ENCODE data around the gene PPM1J.
A peak's percentile ranks its signal among the peaks of the same experiment; 100 is the strongest.

Gene PPM1J

GRCh38 chr1:112714313-112715263 is 544 bp downstream of the PPM1J start:
- no peaks in the 10 kb centered on the region for H3K9me3 Mint-ChIP-seq
- peak overlapping the region; percentile 84 for H3K4me3 Mint-ChIP-seq
- DNase-seq (ENCODE audit: low spot score in 2 of 2): peak in 1 of 2 donors; percentile 48
- H3K36me3 Mint-ChIP-seq: no peaks in the 10 kb centered on the region
- ATAC-seq (ENCODE audit: low read depth): no peak
- H3K27ac Mint-ChIP-seq: no peak overlapping the region
- H3K27me3 Mint-ChIP-seq: no peaks in the 10 kb centered on the region
- H3K4me1 Mint-ChIP-seq: peaks cover 18% of the 10 kb centered on the region

- H3K9me3 Mint-ChIP-seq: no peaks in the 10 kb centered on the region
- H3K27me3 Mint-ChIP-seq: no peaks in the 10 kb centered on the region
- peaks cover 18% of the 10 kb centered on the region for H3K4me1 Mint-ChIP-seq
- DNase-seq (ENCODE audit: low spot score in 2 of 2) (peak in 1 of 2 donors; percentile 55), ATAC-seq (ENCODE audit: low read depth) (peak; percentile 45)
- H3K36me3 Mint-ChIP-seq: no peaks in the 10 kb centered on the region
- H3K27ac Mint-ChIP-seq: no peak overlapping the region
- peak overlapping the region; percentile 84 for H3K4me3 Mint-ChIP-seq
Observed at GRCh38 chr1:112713466-112714312, 1.4 kb downstream of the PPM1J start.

GRCh38 chr1:112712701-112713128 is 2.4 kb downstream of the PPM1J start:
- Mint-ChIP-seq H3K27ac (no peak overlapping the region), H3K4me1 (peaks cover 16% of the 10 kb centered on the region), H3K27me3 (no peaks in the 10 kb centered on the region), H3K36me3 (no peaks in the 10 kb centered on the region), H3K9me3 (no peaks in the 10 kb centered on the region), H3K4me3 (no peak overlapping the region)
- DNase-seq (ENCODE audit: low spot score in 2 of 2) (no peak), ATAC-seq (ENCODE audit: low read depth) (no peak)

GRCh38 chr1:112712191-112712590 is 2.9 kb downstream of the PPM1J start:
- no peak for DNase-seq (ENCODE audit: low spot score in 2 of 2)
- Mint-ChIP-seq H3K27ac (no peak overlapping the region), H3K4me1 (peaks cover 19% of the 10 kb centered on the region), H3K27me3 (no peaks in the 10 kb centered on the region), H3K36me3 (no peaks in the 10 kb centered on the region), H3K4me3 (no peak overlapping the region), H3K9me3 (no peaks in the 10 kb centered on the region)
- no peak for ATAC-seq (ENCODE audit: low read depth)

GRCh38 chr1:112711670-112712069 is 3.5 kb downstream of the PPM1J start:
- Mint-ChIP-seq H3K36me3 (no peaks in the 10 kb centered on the region), H3K27me3 (no peaks in the 10 kb centered on the region), H3K4me3 (no peak overlapping the region), H3K4me1 (peaks cover 19% of the 10 kb centered on the region), H3K27ac (no peak overlapping the region), H3K9me3 (no peaks in the 10 kb centered on the region)
- DNase-seq (ENCODE audit: low spot score in 2 of 2) (no peak), ATAC-seq (ENCODE audit: low read depth) (no peak)

GRCh38 chr1:112711041-112711440 is 4.1 kb downstream of the PPM1J start:
- Mint-ChIP-seq H3K4me1 (peaks cover 19% of the 10 kb centered on the region), H3K9me3 (no peaks in the 10 kb centered on the region), H3K27ac (no peak overlapping the region), H3K36me3 (no peaks in the 10 kb centered on the region), H3K4me3 (no peak overlapping the region), H3K27me3 (no peaks in the 10 kb centered on the region)
- no peak for ATAC-seq (ENCODE audit: low read depth)
- DNase-seq (ENCODE audit: low spot score in 2 of 2): no peak

- no peaks in the 10 kb centered on the region for H3K9me3 Mint-ChIP-seq
- no peaks in the 10 kb centered on the region for H3K36me3 Mint-ChIP-seq
- no peaks in the 10 kb centered on the region for H3K27me3 Mint-ChIP-seq
- H3K4me3 Mint-ChIP-seq: no peak overlapping the region
- DNase-seq (ENCODE audit: low spot score in 2 of 2): no peak
- no peak for ATAC-seq (ENCODE audit: low read depth)
- H3K4me1 Mint-ChIP-seq: peaks cover 18% of the 10 kb centered on the region
- no peak overlapping the region for H3K27ac Mint-ChIP-seq
Observed at GRCh38 chr1:112710586-112710985, 4.5 kb downstream of the PPM1J start.

- ATAC-seq (ENCODE audit: low read depth): no peak
- no peak overlapping the region for H3K4me3 Mint-ChIP-seq
Observed at GRCh38 chr1:112710159-112710558, 5.0 kb downstream of the PPM1J start.

GRCh38 chr1:112708489-112708888 is 6.6 kb downstream of the PPM1J start:
- DNase-seq (ENCODE audit: low spot score in 2 of 2) (no peak), ATAC-seq (ENCODE audit: low read depth) (no peak)
- Mint-ChIP-seq H3K9me3 (no peaks in the 10 kb centered on the region), H3K27ac (no peak overlapping the region), H3K27me3 (no peaks in the 10 kb centered on the region), H3K36me3 (no peaks in the 10 kb centered on the region), H3K4me1 (peaks cover 20% of the 10 kb centered on the region), H3K4me3 (no peak overlapping the region)

More at GRCh38 chr1:112710159-112710558, 5.0 kb downstream of the PPM1J start:
- no peak for DNase-seq (ENCODE audit: low spot score in 2 of 2)
- H3K4me1 Mint-ChIP-seq: peaks cover 20% of the 10 kb centered on the region
- no peaks in the 10 kb centered on the region for H3K36me3 Mint-ChIP-seq
- H3K27me3 Mint-ChIP-seq: no peaks in the 10 kb centered on the region
- no peaks in the 10 kb centered on the region for H3K9me3 Mint-ChIP-seq
- no peak overlapping the region for H3K27ac Mint-ChIP-seq

- Mint-ChIP-seq H3K36me3 (no peaks in the 10 kb centered on the region), H3K27me3 (no peaks in the 10 kb centered on the region), H3K9me3 (no peaks in the 10 kb centered on the region), H3K27ac (peak overlapping the region; percentile 88), H3K4me1 (peaks cover 20% of the 10 kb centered on the region), H3K4me3 (peak overlapping the region; percentile 88)
- ATAC-seq (ENCODE audit: low read depth) (no peak), DNase-seq (ENCODE audit: low spot score in 2 of 2) (no peak)
Observed at GRCh38 chr1:112708002-112708448, 7.1 kb downstream of the PPM1J start.

GRCh38 chr1:112707221-112708001 is 7.7 kb downstream of the PPM1J start:
- peaks cover 22% of the 10 kb centered on the region for H3K4me1 Mint-ChIP-seq
- no peaks in the 10 kb centered on the region for H3K27me3 Mint-ChIP-seq
- no peaks in the 10 kb centered on the region for H3K36me3 Mint-ChIP-seq
- peak; percentile 69 for ATAC-seq (ENCODE audit: low read depth)
- no peaks in the 10 kb centered on the region for H3K9me3 Mint-ChIP-seq
- peak in 1 of 2 donors; percentile 57 for DNase-seq (ENCODE audit: low spot score in 2 of 2)
- peak overlapping the region; percentile 88 for H3K27ac Mint-ChIP-seq
- peak overlapping the region; percentile 88 for H3K4me3 Mint-ChIP-seq

- H3K36me3 Mint-ChIP-seq: no peaks in the 10 kb centered on the region
- H3K27ac Mint-ChIP-seq: peak within 1 kb of the TSS; percentile 88
- H3K4me3 Mint-ChIP-seq: peak within 1 kb of the TSS; percentile 88
- no peaks in the 10 kb centered on the region for H3K27me3 Mint-ChIP-seq
- DNase-seq (ENCODE audit: low spot score in 2 of 2) (no peak), ATAC-seq (ENCODE audit: low read depth) (peak; percentile 66)
- peaks cover 29% of the 10 kb centered on the region for H3K4me1 Mint-ChIP-seq
- H3K9me3 Mint-ChIP-seq: no peaks in the 10 kb centered on the region
Observed at GRCh38 chr1:112706505-112707220, 8.5 kb downstream of the PPM1J start, which contains the start of gene RHOC. Gene RHOC, minus strand, starts transcription at chr1:112707127. Its CDS starts 3,328 bp downstream, at chr1:112703799.

Data from memory B cell (primary cell).